GM12874 (cell line): ENCODE results near the gene LYVE1.
A peak's percentile ranks its signal among the peaks of the same experiment; 100 is the strongest.

Experiments
- CTCF ChIP-seq: IDR thresholded peaks from 2 replicates; pipeline ENCODE4 v1.5.1; 2011; ENCODE audit warnings: low read depth, mild to moderate bottlenecking, control low read depth, low read length, moderate library complexity; ENCODE audit not compliant: insufficient read depth

LYVE1 gene

GRCh38 chr11:10541561-10541930, 26.9 kb downstream of the LYVE1 start:
- TF ChIP-seq CTCF: no peak

GRCh38 chr11:10540915-10541560, 27.4 kb downstream of the LYVE1 start, which contains the start of gene RNF141:
TSS of gene RNF141 (minus strand) at chr11:10541187. CDS start at chr11:10534158, 7,029 bp downstream.
- TF ChIP-seq CTCF: peak; percentile 94

GRCh38 chr11:10540546-10540914, 27.9 kb downstream of the LYVE1 start:
- no peak for TF ChIP-seq CTCF

GRCh38 chr11:10539339-10539738, 29.1 kb downstream of the LYVE1 start:
- no peak for TF ChIP-seq CTCF

- TF ChIP-seq CTCF: no peak
Measured at GRCh38 chr11:10538924-10539323, 29.5 kb downstream of the LYVE1 start.

GRCh38 chr11:10537600-10537999, 30.9 kb downstream of the LYVE1 start:
- no peak for TF ChIP-seq CTCF

GRCh38 chr11:10534316-10534715, 34.1 kb downstream of the LYVE1 start:
- TF ChIP-seq CTCF: no peak
